Activated CD8-positive, alpha-beta memory T cell treated with anti-CD3 and anti-CD28 coated beads, Interleukin-2, amount 10 ng/mL, durations not matched to agents 7 days and 5 days (primary cell): Measurements from ENCODE around the gene SIRT4. TPM values are rescaled to one million over a fixed set of nuclear protein-coding genes. Genes with fewer than 3 reads are reported as not detected.

Source experiments
- ATAC-seq: fragments of 150-1000 bp; cut with Tn5 transposase; one replicate; pipeline ENCODE4 v1.10.0; 2021; ENCODE audit warnings: moderate library complexity
- CTCF ChIA-PET: fragments of 350-600 bp; sonication (Branson Sonifier 250); formaldehyde crosslinking; loops from one replicate; lab custom pipeline; 2021; ENCODE audit warnings: antibody characterized with exemption; lab: Charles Lee
- DNase-seq: peaks from one replicate; pipeline ENCODE4 v3.0.0-alpha.2; 2020
- H3K27ac Mint-ChIP-seq: one replicate; pipeline ENCODE4 v1.8.0; 2021; ENCODE audit warnings: mild to moderate bottlenecking, mixed read lengths
- H3K27me3 Mint-ChIP-seq: one replicate; pipeline ENCODE4 v1.8.0; 2021; ENCODE audit warnings: mixed read lengths
- H3K36me3 Mint-ChIP-seq: one replicate; pipeline ENCODE4 v1.8.0; 2021; ENCODE audit warnings: mild to moderate bottlenecking, mixed read lengths
- H3K4me1 Mint-ChIP-seq: one replicate; pipeline ENCODE4 v1.8.0; 2021; ENCODE audit warnings: mixed read lengths
- H3K4me3 Mint-ChIP-seq: one replicate; pipeline ENCODE4 v1.8.0; 2021; ENCODE audit warnings: mild to moderate bottlenecking, moderate library complexity, mixed read lengths
- H3K9me3 Mint-ChIP-seq: one replicate; pipeline ENCODE4 v1.8.0; 2022; ENCODE audit warnings: low read depth, mixed read lengths
- total RNA-seq, 2 experiments: library from RNA; stranded (reverse); gene quantifications; one replicate each; pipeline ENCODE4 v1.2.3, GENCODE V29; 2021

SIRT4 gene
- total RNA-seq, 2 experiments from 2014 or later: 2.4 to 3.0 TPM

- H3K36me3 Mint-ChIP-seq: no peaks in the 10 kb centered on the region
- H3K27me3 Mint-ChIP-seq: peaks cover 12% of the 10 kb centered on the region
- peaks cover 10% of the 10 kb centered on the region for H3K4me1 Mint-ChIP-seq
- H3K4me3 Mint-ChIP-seq: peak overlapping the region; percentile 17
- H3K9me3 Mint-ChIP-seq: no peaks in the 10 kb centered on the region
- no peak overlapping the region for H3K27ac Mint-ChIP-seq
- ATAC-seq (peak; percentile 11), DNase-seq (peak; percentile 63)
- CTCF ChIA-PET: interaction anchor here (0.7 to 4.9 kb wide), 7 partner anchors 11 to 419 kb away, joined by 3 to 44 read pairs (median 23); partner anchors contain the start of genes PXN, RPLP0, SIRT4 and UNC119B
These were observed 11.4 kb upstream of the SIRT4 start for GRCh38 chr12:120290609-120291305.

- Mint-ChIP-seq H3K4me3 (no peak overlapping the region), H3K9me3 (no peaks in the 10 kb centered on the region), H3K27me3 (peaks cover 2% of the 10 kb centered on the region), H3K27ac (no peak overlapping the region), H3K4me1 (peaks cover 10% of the 10 kb centered on the region), H3K36me3 (no peaks in the 10 kb centered on the region)
- DNase-seq (no peak), ATAC-seq (peak; percentile 10)
- CTCF ChIA-PET: interaction anchor here (0.6 to 4.9 kb wide), 9 partner anchors 10 to 675 kb away, joined by 3 to 44 read pairs (median 6); partner anchors contain the start of genes PXN, RPLP0 and SIRT4
These were observed 9.8 kb upstream of the SIRT4 start for GRCh38 chr12:120292411-120292660.

- H3K36me3 Mint-ChIP-seq: no peaks in the 10 kb centered on the region
- no peaks in the 10 kb centered on the region for H3K9me3 Mint-ChIP-seq
- H3K27me3 Mint-ChIP-seq: peaks cover 2% of the 10 kb centered on the region
- peak; percentile 45 for ATAC-seq
- H3K4me3 Mint-ChIP-seq: no peak within 1 kb of the TSS
- peak; percentile 90 for DNase-seq
- H3K27ac Mint-ChIP-seq: no peak within 1 kb of the TSS
- CTCF ChIA-PET: interaction anchor here (0.6 to 4.9 kb wide), 12 partner anchors 10 to 675 kb away, joined by 3 to 44 read pairs (median 4); partner anchors contain the start of genes PXN, RPLP0 and SIRT4
- H3K4me1 Mint-ChIP-seq: peaks cover 10% of the 10 kb centered on the region
These were observed 9.2 kb upstream of the SIRT4 start, which contains the start of gene RNU4-1 for GRCh38 chr12:120292661-120293531. Gene RNU4-1 (minus strand): TSS chr12:120293237.

- H3K27ac Mint-ChIP-seq: no peak overlapping the region
- CTCF ChIA-PET: interaction anchor here (1.8 to 6.6 kb wide), 4 partner anchors 8 to 86 kb away, joined by 6 to 47 read pairs (median 10); partner anchors contain the start of genes RNU4-1 and SIRT4
These were observed 12.1 kb downstream of the SIRT4 start for GRCh38 chr12:120314220-120314619.

GRCh38 chr12:120316798-120317223 lies 14.7 kb downstream of the SIRT4 start:
- no peaks in the 10 kb centered on the region for H3K9me3 Mint-ChIP-seq

More at GRCh38 chr12:120314220-120314619, 12.1 kb downstream of the SIRT4 start:
- DNase-seq (no peak), ATAC-seq (no peak)
- Mint-ChIP-seq H3K4me3 (no peak overlapping the region), H3K36me3 (no peaks in the 10 kb centered on the region), H3K27me3 (no peaks in the 10 kb centered on the region), H3K9me3 (no peaks in the 10 kb centered on the region), H3K4me1 (peaks cover 13% of the 10 kb centered on the region)

GRCh38 chr12:120317224-120318105 lies 15.3 kb downstream of the SIRT4 start:
- DNase-seq (peak; percentile 100), ATAC-seq (peak; percentile 100)
- no peaks in the 10 kb centered on the region for H3K9me3 Mint-ChIP-seq
- CTCF ChIA-PET: interaction anchor here (0.8 to 6.6 kb wide), 13 partner anchors 8 to 219 kb away, joined by 3 to 47 read pairs (median 3); partner anchors contain the start of genes COX6A1, PXN, RNU4-1 and RPLP0
- no peaks in the 10 kb centered on the region for H3K27me3 Mint-ChIP-seq
- H3K36me3 Mint-ChIP-seq: no peaks in the 10 kb centered on the region
- H3K27ac Mint-ChIP-seq: peak overlapping the region; percentile 88
- H3K4me1 Mint-ChIP-seq: peaks cover 13% of the 10 kb centered on the region
- H3K4me3 Mint-ChIP-seq: peak overlapping the region; percentile 78

More at GRCh38 chr12:120316798-120317223, 14.7 kb downstream of the SIRT4 start:
- Mint-ChIP-seq H3K36me3 (no peaks in the 10 kb centered on the region), H3K27me3 (no peaks in the 10 kb centered on the region), H3K4me1 (peaks cover 13% of the 10 kb centered on the region), H3K27ac (peak overlapping the region; percentile 88), H3K4me3 (peak overlapping the region; percentile 78)
- ATAC-seq: no peak
- no peak for DNase-seq
- CTCF ChIA-PET: interaction anchor here (0.8 to 6.6 kb wide), 12 partner anchors 8 to 220 kb away, joined by 3 to 47 read pairs (median 3); partner anchors contain the start of genes COX6A1, PXN, RNU4-1 and RPLP0

GRCh38 chr12:120321382-120322202 lies 19.5 kb downstream of the SIRT4 start:
- peaks cover 8% of the 10 kb centered on the region for H3K27me3 Mint-ChIP-seq
- CTCF ChIA-PET: interaction anchor here (1.4 to 2.3 kb wide), 2 partner anchors 19 to 109 kb away, joined by 4 to 10 read pairs; partner anchors contain the start of gene SIRT4
- no peak overlapping the region for H3K4me3 Mint-ChIP-seq
- peaks cover 21% of the 10 kb centered on the region for H3K4me1 Mint-ChIP-seq
- ATAC-seq: no peak
- no peak for DNase-seq
- H3K27ac Mint-ChIP-seq: no peak overlapping the region
- no peaks in the 10 kb centered on the region for H3K36me3 Mint-ChIP-seq
- H3K9me3 Mint-ChIP-seq: no peaks in the 10 kb centered on the region

- H3K36me3 Mint-ChIP-seq: no peaks in the 10 kb centered on the region
- no peaks in the 10 kb centered on the region for H3K9me3 Mint-ChIP-seq
- H3K27ac Mint-ChIP-seq: no peak overlapping the region
- CTCF ChIA-PET: interaction anchor here (0.6 to 2.4 kb wide), 3 partner anchors 22 to 143 kb away, joined by 4 to 7 read pairs (median 6); partner anchors contain the start of gene SIRT4
- no peak overlapping the region for H3K4me3 Mint-ChIP-seq
- H3K27me3 Mint-ChIP-seq: peaks cover 8% of the 10 kb centered on the region
- H3K4me1 Mint-ChIP-seq: peaks cover 9% of the 10 kb centered on the region
- no peak for ATAC-seq
- DNase-seq: no peak
These were observed 21.7 kb downstream of the SIRT4 start for GRCh38 chr12:120323772-120324171.

- H3K9me3 Mint-ChIP-seq: no peaks in the 10 kb centered on the region
- ATAC-seq: no peak
- DNase-seq: no peak
- peak overlapping the region; percentile 81 for H3K4me3 Mint-ChIP-seq
- H3K27me3 Mint-ChIP-seq: peaks cover 8% of the 10 kb centered on the region
- no peaks in the 10 kb centered on the region for H3K36me3 Mint-ChIP-seq
- H3K4me1 Mint-ChIP-seq: peaks cover 9% of the 10 kb centered on the region
- no peak overlapping the region for H3K27ac Mint-ChIP-seq
- CTCF ChIA-PET: interaction anchor here (0.7 to 2.4 kb wide), 7 partner anchors 8 to 324 kb away, joined by 3 to 7 read pairs (median 4); partner anchors contain the start of gene SIRT4
These were observed 22.8 kb downstream of the SIRT4 start for GRCh38 chr12:120324841-120325417.

GRCh38 chr12:120327593-120327992 lies 25.5 kb downstream of the SIRT4 start, which contains the start of gene PLA2G1B:
Gene PLA2G1B (minus strand): TSS chr12:120327779. CDS start chr12:120327753, 26 bp downstream.
- Mint-ChIP-seq H3K36me3 (no peaks in the 10 kb centered on the region), H3K27me3 (peaks cover 8% of the 10 kb centered on the region), H3K9me3 (no peaks in the 10 kb centered on the region), H3K4me1 (peaks cover 9% of the 10 kb centered on the region), H3K27ac (no peak within 1 kb of the TSS), H3K4me3 (no peak within 1 kb of the TSS)
- DNase-seq (no peak), ATAC-seq (no peak)
- CTCF ChIA-PET: interaction anchor here (0.6 to 2.0 kb wide), 9 partner anchors 8 to 322 kb away, joined by 3 to 9 read pairs (median 4); no protein-coding TSS in a partner anchor

GRCh38 chr12:120328228-120328627 lies 26.1 kb downstream of the SIRT4 start:
- no peak for ATAC-seq
- no peak for DNase-seq
- H3K27ac Mint-ChIP-seq: no peak overlapping the region
- CTCF ChIA-PET: no interaction called here
- H3K36me3 Mint-ChIP-seq: no peaks in the 10 kb centered on the region
- no peak overlapping the region for H3K4me3 Mint-ChIP-seq
- H3K9me3 Mint-ChIP-seq: no peaks in the 10 kb centered on the region
- peaks cover 9% of the 10 kb centered on the region for H3K4me1 Mint-ChIP-seq
- H3K27me3 Mint-ChIP-seq: peaks cover 8% of the 10 kb centered on the region
